ENCODE results near the gene GNB1L. TPM values are rescaled to one million over a fixed set of nuclear protein-coding genes. Genes with fewer than 3 reads are reported as not detected.
"Not testable (repeated sequence)": the region's sequence is repeated elsewhere in the genome, so short reads cannot be mapped to it uniquely, and the experiment has no call there.

Gene GNB1L
- total and polyA plus RNA-seq, 4 donors = 4.3 to 12.6 (median 4.8) TPM

DNA sequence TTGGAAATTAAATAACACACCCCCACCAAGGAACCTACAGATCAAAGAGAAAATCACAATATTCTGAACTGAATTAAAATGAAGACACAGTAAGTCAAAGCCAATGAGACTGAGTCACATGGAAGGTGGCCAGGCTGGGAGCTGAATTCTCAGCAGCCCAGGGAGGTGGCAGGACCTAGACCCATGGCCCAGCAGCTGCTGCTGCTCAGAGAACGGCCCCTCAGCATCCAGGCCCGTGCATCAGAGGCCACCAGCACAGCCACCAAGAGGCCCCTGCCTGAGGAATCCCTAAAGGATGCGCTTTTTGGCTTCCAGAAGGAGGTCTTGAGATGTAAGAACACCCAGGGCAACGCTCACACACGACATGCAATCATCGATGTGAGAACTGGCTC lies 59.1 kb downstream of the GNB1L start:
- Histone ChIP-seq H3K4me3 (ENCODE audit: low read length in 2 of 2) (no peak overlapping the region), H3K4me1 (ENCODE audit: control insufficient read depth in 1 of 2, insufficient read depth in 2 of 2, low read length in 2 of 2) (no peaks in the 10 kb centered on the region), H3K27ac (ENCODE audit: low read depth in 1 of 2, low read length in 2 of 2) (no peak overlapping the region), H3K9me3 (ENCODE audit: control insufficient read depth, low read length) (peaks cover 3% of the 10 kb centered on the region), H3K36me3 (ENCODE audit: control insufficient read depth in 1 of 2, insufficient read depth in 2 of 2, low read length in 1 of 2) (no peaks in the 10 kb centered on the region), H3K27me3 (ENCODE audit: control insufficient read depth in 1 of 2, insufficient read depth in 2 of 2, low read length in 1 of 2) (no peaks in the 10 kb centered on the region)
- WGBS, 2 donors = 93 to 97% methylated on average over 6 of the region's 6 CpGs
- ATAC-seq (ENCODE audit: low FRiP score) = no peak
- peak in 1 of 2 donors; percentile 53 for DNase-seq
- intact Hi-C loops (cut with DNase I) = no loop called here

DNA sequence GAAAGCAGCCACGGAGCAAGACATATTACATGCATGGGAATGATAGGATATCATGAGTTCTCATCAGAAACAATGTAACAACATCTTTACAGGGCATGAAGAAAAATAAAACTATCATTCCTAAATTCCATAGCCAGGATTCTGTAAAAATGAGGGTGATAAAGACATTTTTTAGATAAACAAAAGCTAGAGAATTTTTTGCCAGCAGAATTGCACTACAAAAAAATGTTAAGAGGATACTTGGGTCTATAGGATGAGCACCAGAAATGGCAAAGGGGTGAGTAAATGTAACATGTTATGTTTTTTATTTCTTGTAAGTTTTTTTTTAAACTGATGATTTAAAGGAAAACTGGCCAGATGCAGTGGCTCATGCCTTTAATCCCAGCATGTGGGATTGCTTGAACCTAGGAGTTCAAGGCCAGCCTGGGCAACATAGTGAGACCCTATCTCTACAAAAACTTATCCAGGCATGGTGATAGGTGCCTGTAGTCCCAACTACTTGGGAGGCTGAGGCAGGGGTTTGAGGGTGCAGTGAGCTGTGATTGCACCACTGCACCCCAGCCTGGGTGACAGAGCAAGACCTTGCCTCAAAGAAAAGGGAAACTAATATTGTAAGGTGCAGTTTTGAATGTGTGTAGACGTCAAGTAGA lies 60.9 kb downstream of the GNB1L start:
- peak in 1 of 2 donors; percentile 21 for DNase-seq
- WGBS, 2 donors = 87 to 93% methylated on average over 2 of the region's 2 CpGs
- H3K4me1 ChIP-seq (ENCODE audit: control insufficient read depth in 1 of 2, insufficient read depth in 2 of 2, low read length in 2 of 2) = no peaks in the 10 kb centered on the region
- H3K36me3 ChIP-seq (ENCODE audit: control insufficient read depth in 1 of 2, insufficient read depth in 2 of 2, low read length in 1 of 2) = no peaks in the 10 kb centered on the region
- ATAC-seq (ENCODE audit: low FRiP score) = no peak
- no peak overlapping the region for H3K4me3 ChIP-seq (ENCODE audit: low read length in 2 of 2)
- no peak overlapping the region for H3K27ac ChIP-seq (ENCODE audit: low read depth in 1 of 2, low read length in 2 of 2)
- H3K27me3 ChIP-seq (ENCODE audit: control insufficient read depth in 1 of 2, insufficient read depth in 2 of 2, low read length in 1 of 2) = no peaks in the 10 kb centered on the region
- intact Hi-C loops (cut with DNase I) = no loop called here
- peaks cover 3% of the 10 kb centered on the region for H3K9me3 ChIP-seq (ENCODE audit: control insufficient read depth, low read length)

DNA sequence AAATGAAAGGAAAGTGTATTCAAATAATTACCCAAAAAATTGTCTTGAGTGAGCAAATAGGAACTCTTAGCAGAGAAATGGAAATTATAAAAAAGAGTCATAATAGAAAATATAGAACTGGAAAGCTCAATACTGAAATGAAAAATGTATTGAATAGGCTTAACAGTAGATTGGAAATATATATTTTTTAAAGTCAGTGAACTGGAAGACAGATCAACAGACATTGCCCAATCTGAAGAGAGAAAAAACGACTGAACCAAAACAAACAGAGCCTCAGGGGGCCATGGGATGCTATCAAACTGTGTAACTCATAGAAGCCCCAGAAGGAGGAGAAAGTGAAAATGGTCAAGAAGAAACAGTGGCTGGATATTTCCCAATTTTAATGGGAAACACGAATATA lies 61.5 kb downstream of the GNB1L start:
- H3K9me3 ChIP-seq (ENCODE audit: control insufficient read depth, low read length) = peaks cover 3% of the 10 kb centered on the region
- H3K4me1 ChIP-seq (ENCODE audit: control insufficient read depth in 1 of 2, insufficient read depth in 2 of 2, low read length in 2 of 2) = no peaks in the 10 kb centered on the region
- no peaks in the 10 kb centered on the region for H3K27me3 ChIP-seq (ENCODE audit: control insufficient read depth in 1 of 2, insufficient read depth in 2 of 2, low read length in 1 of 2)
- 73% methylated on average over 2 of the region's 2 CpGs for WGBS, 2 donors
- H3K4me3 ChIP-seq (ENCODE audit: low read length in 2 of 2) = no peak overlapping the region
- H3K27ac ChIP-seq (ENCODE audit: low read depth in 1 of 2, low read length in 2 of 2) = no peak overlapping the region
- intact Hi-C loops (cut with DNase I) = no loop called here
- ATAC-seq (ENCODE audit: low FRiP score) (no peak), DNase-seq (no peak)
- no peaks in the 10 kb centered on the region for H3K36me3 ChIP-seq (ENCODE audit: control insufficient read depth in 1 of 2, insufficient read depth in 2 of 2, low read length in 1 of 2)

DNA sequence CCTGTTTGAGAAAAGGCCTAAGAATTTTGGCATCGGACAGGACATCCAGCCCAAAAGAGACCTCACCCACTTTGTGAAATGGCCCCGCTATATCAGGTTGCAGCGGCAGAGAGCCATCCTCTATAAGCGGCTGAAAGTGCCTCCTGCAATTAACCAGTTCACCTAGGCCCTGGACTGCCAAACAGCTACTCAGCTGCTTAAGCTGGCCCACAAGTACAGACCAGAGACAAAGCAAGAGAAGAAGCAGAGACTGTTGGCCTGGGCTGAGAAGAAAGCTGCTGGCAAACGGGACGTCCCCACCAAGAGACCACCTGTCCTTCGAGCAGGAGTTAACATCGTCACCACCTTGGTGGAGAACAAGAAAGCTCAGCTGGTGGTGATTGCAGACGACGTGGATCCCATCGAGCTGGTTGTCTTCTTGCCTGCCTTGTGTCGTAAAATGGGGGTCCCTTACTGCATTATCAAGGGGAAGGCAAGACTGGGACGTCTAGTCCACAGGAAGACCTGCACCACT lies 62.2 kb downstream of the GNB1L start:
- H3K36me3 ChIP-seq (ENCODE audit: control insufficient read depth in 1 of 2, insufficient read depth in 2 of 2, low read length in 1 of 2); intact Hi-C loops (cut with DNase I); H3K27me3 ChIP-seq (ENCODE audit: control insufficient read depth in 1 of 2, insufficient read depth in 2 of 2, low read length in 1 of 2); H3K27ac ChIP-seq (ENCODE audit: low read depth in 1 of 2, low read length in 2 of 2); H3K9me3 ChIP-seq (ENCODE audit: control insufficient read depth, low read length); H3K4me3 ChIP-seq (ENCODE audit: low read length in 2 of 2); ATAC-seq (ENCODE audit: low FRiP score); H3K4me1 ChIP-seq (ENCODE audit: control insufficient read depth in 1 of 2, insufficient read depth in 2 of 2, low read length in 2 of 2): not testable (repeated sequence)
- WGBS, 2 donors = 95% methylated on average over 13 of the region's 13 CpGs
- peak in 1 of 2 donors; percentile 23 for DNase-seq

DNA sequence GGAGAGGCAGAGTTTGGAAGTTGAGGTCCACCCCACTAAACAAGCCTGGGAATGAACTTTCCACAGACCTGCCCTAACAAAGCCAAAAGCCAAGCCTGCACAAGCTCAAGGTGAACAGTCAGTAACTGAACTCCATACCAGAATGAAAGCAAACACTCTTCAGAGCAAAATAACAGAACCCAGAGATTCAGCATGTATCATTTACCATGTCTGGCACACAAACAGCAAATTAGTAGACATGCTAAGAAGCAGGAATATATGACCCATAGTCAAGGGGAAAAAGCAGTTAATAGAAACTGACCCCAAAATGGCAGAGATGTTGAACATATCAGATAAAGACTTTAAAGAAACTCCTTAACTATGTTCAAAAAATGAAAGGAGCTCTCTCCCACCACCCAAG lies 62.8 kb downstream of the GNB1L start:
- ATAC-seq (ENCODE audit: low FRiP score) = no peak
- no peak for DNase-seq
- intact Hi-C loops (cut with DNase I) = no loop called here
- Histone ChIP-seq H3K4me1 (ENCODE audit: control insufficient read depth in 1 of 2, insufficient read depth in 2 of 2, low read length in 2 of 2) (no peaks in the 10 kb centered on the region), H3K27ac (ENCODE audit: low read depth in 1 of 2, low read length in 2 of 2) (no peak overlapping the region), H3K9me3 (ENCODE audit: control insufficient read depth, low read length) (peaks cover 3% of the 10 kb centered on the region), H3K4me3 (ENCODE audit: low read length in 2 of 2) (no peak overlapping the region), H3K27me3 (ENCODE audit: control insufficient read depth in 1 of 2, insufficient read depth in 2 of 2, low read length in 1 of 2) (no peaks in the 10 kb centered on the region), H3K36me3 (ENCODE audit: control insufficient read depth in 1 of 2, insufficient read depth in 2 of 2, low read length in 1 of 2) (no peaks in the 10 kb centered on the region)

DNA sequence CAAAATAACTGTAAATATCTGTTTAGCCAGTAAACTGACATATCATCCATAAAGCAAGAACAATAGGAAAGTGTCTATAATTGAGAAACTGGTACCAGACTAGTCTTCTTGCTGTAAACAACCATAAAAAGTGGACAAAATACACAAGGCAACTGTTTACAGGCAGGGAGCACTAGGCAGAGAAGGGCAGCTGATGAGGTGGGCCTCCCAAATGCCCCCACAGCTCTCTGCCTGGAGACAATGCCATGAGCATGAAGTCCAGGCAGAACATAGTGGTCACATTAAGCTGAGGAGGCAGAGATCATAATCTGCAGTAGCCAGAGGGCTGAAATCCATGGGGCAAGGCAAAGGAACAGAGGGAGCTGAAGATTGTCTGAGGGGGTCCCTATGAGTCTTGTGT lies 63.4 kb downstream of the GNB1L start:
- ATAC-seq (ENCODE audit: low FRiP score) = no peak
- peaks cover 3% of the 10 kb centered on the region for H3K9me3 ChIP-seq (ENCODE audit: control insufficient read depth, low read length)
- no peaks in the 10 kb centered on the region for H3K36me3 ChIP-seq (ENCODE audit: control insufficient read depth in 1 of 2, insufficient read depth in 2 of 2, low read length in 1 of 2)
- no peak for DNase-seq
- no peaks in the 10 kb centered on the region for H3K4me1 ChIP-seq (ENCODE audit: control insufficient read depth in 1 of 2, insufficient read depth in 2 of 2, low read length in 2 of 2)
- H3K27ac ChIP-seq (ENCODE audit: low read depth in 1 of 2, low read length in 2 of 2) = no peak overlapping the region
- intact Hi-C loops (cut with DNase I) = no loop called here
- no peak overlapping the region for H3K4me3 ChIP-seq (ENCODE audit: low read length in 2 of 2)
- no peaks in the 10 kb centered on the region for H3K27me3 ChIP-seq (ENCODE audit: control insufficient read depth in 1 of 2, insufficient read depth in 2 of 2, low read length in 1 of 2)

DNA sequence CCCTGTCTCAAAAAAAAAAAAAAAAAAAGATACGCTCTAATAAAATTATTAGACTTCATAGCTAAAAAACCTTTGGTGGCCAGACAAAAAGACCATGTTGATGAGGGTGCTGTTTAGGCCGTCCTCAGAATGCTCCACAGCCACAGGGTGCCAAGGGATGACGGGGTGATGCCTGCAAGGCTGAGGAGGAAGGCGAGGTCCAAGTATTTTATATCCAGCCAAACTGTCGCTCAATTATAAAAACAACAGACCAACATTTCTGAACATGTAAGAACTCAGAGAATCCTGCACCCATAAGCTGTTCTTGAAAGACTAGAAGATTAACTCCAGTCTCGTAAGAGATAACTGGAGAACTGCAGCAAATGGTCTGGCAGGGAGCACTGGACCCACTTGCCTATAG lies 64.8 kb downstream of the GNB1L start:
- H3K9me3 ChIP-seq (ENCODE audit: control insufficient read depth, low read length) = peaks cover 3% of the 10 kb centered on the region
- no peaks in the 10 kb centered on the region for H3K27me3 ChIP-seq (ENCODE audit: control insufficient read depth in 1 of 2, insufficient read depth in 2 of 2, low read length in 1 of 2)
- intact Hi-C loops (cut with DNase I) = no loop called here
- H3K36me3 ChIP-seq (ENCODE audit: control insufficient read depth in 1 of 2, insufficient read depth in 2 of 2, low read length in 1 of 2) = no peaks in the 10 kb centered on the region
- no peaks in the 10 kb centered on the region for H3K4me1 ChIP-seq (ENCODE audit: control insufficient read depth in 1 of 2, insufficient read depth in 2 of 2, low read length in 2 of 2)
- WGBS, 2 donors = 83 to 85% methylated on average over 6 of the region's 6 CpGs
- no peak overlapping the region for H3K4me3 ChIP-seq (ENCODE audit: low read length in 2 of 2)
- H3K27ac ChIP-seq (ENCODE audit: low read depth in 1 of 2, low read length in 2 of 2) = no peak overlapping the region
- DNase-seq (no peak), ATAC-seq (ENCODE audit: low FRiP score) (no peak)

DNA sequence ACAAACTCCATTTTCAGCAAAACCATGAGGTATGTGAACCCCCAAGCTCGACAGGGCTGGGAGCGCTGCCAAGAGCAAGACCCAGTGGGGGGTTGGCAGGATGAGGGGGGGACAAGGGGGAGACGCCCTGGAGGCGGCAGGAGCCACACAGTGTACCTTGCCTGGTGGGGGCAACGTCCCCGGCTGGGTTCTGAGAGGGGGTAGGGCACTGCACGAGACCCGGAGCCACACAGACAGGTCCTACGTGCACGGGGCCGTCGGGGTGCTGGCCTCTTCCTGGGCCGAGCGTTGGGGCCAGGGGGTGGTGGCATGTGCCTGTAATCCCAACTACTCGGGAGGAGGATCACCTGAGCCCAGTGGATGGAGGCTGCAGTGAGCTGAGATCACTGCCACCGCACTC lies 65.3 kb downstream of the GNB1L start:
- H3K4me1 ChIP-seq (ENCODE audit: control insufficient read depth in 1 of 2, insufficient read depth in 2 of 2, low read length in 2 of 2) = no peaks in the 10 kb centered on the region
- intact Hi-C loops (cut with DNase I) = no loop called here
- 88 to 93% methylated on average over 16 of the region's 16 CpGs for WGBS, 2 donors
- H3K9me3 ChIP-seq (ENCODE audit: control insufficient read depth, low read length) = peaks cover 3% of the 10 kb centered on the region
- no peak for ATAC-seq (ENCODE audit: low FRiP score)
- DNase-seq = peak in 1 of 2 donors; percentile 32
- no peak overlapping the region for H3K27ac ChIP-seq (ENCODE audit: low read depth in 1 of 2, low read length in 2 of 2)
- no peaks in the 10 kb centered on the region for H3K36me3 ChIP-seq (ENCODE audit: control insufficient read depth in 1 of 2, insufficient read depth in 2 of 2, low read length in 1 of 2)
- no peaks in the 10 kb centered on the region for H3K27me3 ChIP-seq (ENCODE audit: control insufficient read depth in 1 of 2, insufficient read depth in 2 of 2, low read length in 1 of 2)
- H3K4me3 ChIP-seq (ENCODE audit: low read length in 2 of 2) = no peak overlapping the region

DNA sequence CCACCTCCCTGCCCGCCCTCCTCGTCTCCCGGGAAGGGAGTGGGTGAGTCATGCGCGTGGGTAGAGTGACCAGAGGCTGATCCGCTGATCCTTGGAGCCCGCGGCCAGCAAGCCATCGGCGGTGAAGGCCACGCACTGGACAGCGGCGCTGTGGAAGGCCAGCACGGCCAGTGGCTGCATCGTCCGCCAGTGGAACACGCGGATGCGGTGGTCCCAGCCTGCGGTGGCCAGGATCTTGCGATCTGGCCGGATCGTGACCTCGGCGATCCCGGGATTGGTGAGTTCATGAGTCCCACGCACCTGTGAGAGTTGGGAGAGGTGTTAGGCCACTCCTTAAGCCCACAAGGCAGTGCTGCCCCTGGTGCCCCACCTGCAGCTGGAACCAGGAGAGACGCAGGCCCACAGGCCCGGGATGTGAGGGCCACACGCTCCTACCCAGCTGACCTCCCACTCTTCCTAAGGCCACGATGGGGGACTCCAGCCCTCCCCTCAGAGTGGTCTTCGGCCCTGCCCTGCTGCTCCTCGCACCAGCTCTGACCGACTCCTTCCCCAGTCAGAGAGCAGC lies 65.9 kb downstream of the GNB1L start:
- Histone ChIP-seq H3K27me3 (ENCODE audit: control insufficient read depth in 1 of 2, insufficient read depth in 2 of 2, low read length in 1 of 2) (no peaks in the 10 kb centered on the region), H3K36me3 (ENCODE audit: control insufficient read depth in 1 of 2, insufficient read depth in 2 of 2, low read length in 1 of 2) (no peaks in the 10 kb centered on the region), H3K4me3 (ENCODE audit: low read length in 2 of 2) (no peak overlapping the region), H3K4me1 (ENCODE audit: control insufficient read depth in 1 of 2, insufficient read depth in 2 of 2, low read length in 2 of 2) (no peaks in the 10 kb centered on the region), H3K9me3 (ENCODE audit: control insufficient read depth, low read length) (peaks cover 3% of the 10 kb centered on the region), H3K27ac (ENCODE audit: low read depth in 1 of 2, low read length in 2 of 2) (no peak overlapping the region)
- intact Hi-C loops (cut with DNase I) = no loop called here
- ATAC-seq (ENCODE audit: low FRiP score) = no peak
- DNase-seq = peak in 1 of 2 donors; percentile 31
- WGBS, 2 donors = 96 to 97% methylated on average over 34 of the region's 34 CpGs

Measured in aorta (tissue), 5 donors.